CD8-positive, alpha-beta memory T cell (primary cell): Measurements from ENCODE around the gene CTIF. TPM values are rescaled to one million over a fixed set of nuclear protein-coding genes. Genes with fewer than 3 reads are reported as not detected.

Experiments
- CTCF ChIA-PET: fragments of 350-600 bp; sonication (Branson Sonifier 250); formaldehyde crosslinking; loops from one replicate; lab custom pipeline; 2021; ENCODE audit warnings: antibody characterized with exemption; lab: Charles Lee
- POLR2A ChIA-PET: fragments of 350-600 bp; sonication (Branson Sonifier 250); formaldehyde crosslinking; loops from one replicate; lab custom pipeline; 2021; ENCODE audit warnings: antibody characterized with exemption; lab: Charles Lee
- DNase-seq, 5 donors: peaks; one replicate each; pipeline versions ENCODE4 v3.0.0 to v3.0.0-alpha.2; 2020 to 2022; ENCODE audit warnings: mixed read lengths in 1 of 5
- H3K27ac ChIP-seq: one replicate; pipeline ENCODE4 v1.7.0; 2013; ENCODE audit warnings: low read depth, mild to moderate bottlenecking, low read length, moderate library complexity
- H3K27me3 ChIP-seq: 2 replicates; pipeline ENCODE4 v1.7.0; 2013; ENCODE audit warnings: low read length, mild to moderate bottlenecking; ENCODE audit not compliant: insufficient read depth, poor library complexity, severe bottlenecking
- H3K36me3 ChIP-seq: 2 replicates; pipeline ENCODE4 v1.7.0; 2013; ENCODE audit warnings: mild to moderate bottlenecking, low read length, moderate library complexity; ENCODE audit not compliant: insufficient read depth
- H3K4me1 ChIP-seq: 2 replicates; pipeline ENCODE4 v1.7.0; 2013; ENCODE audit warnings: mild to moderate bottlenecking, low read length, moderate library complexity; ENCODE audit not compliant: insufficient read depth
- H3K4me3 ChIP-seq: 2 replicates; pipeline ENCODE4 v1.7.0; 2013; ENCODE audit warnings: mild to moderate bottlenecking, low read length
- H3K9me3 ChIP-seq: 2 replicates; pipeline ENCODE4 v1.7.0; 2013; ENCODE audit warnings: mild to moderate bottlenecking, low read length
- H3K27ac Mint-ChIP-seq, 8 donors: one replicate each; pipeline ENCODE4 v1.8.0; 2020 to 2021; ENCODE audit warnings: mixed read lengths in 8 of 8, mild to moderate bottlenecking in 6 of 8, inconsistent platforms in 3 of 8, moderate library complexity in 3 of 8
- H3K27me3 Mint-ChIP-seq, 2 donors: one replicate each; pipeline ENCODE4 v1.8.0; 2020 to 2021; ENCODE audit warnings: mixed read lengths in 2 of 2, mild to moderate bottlenecking in 1 of 2, moderate library complexity in 1 of 2
- H3K36me3 Mint-ChIP-seq, 3 donors: one replicate each; pipeline ENCODE4 v1.8.0; 2020 to 2021; ENCODE audit warnings: mixed read lengths in 3 of 3, inconsistent platforms in 1 of 3, mild to moderate bottlenecking in 1 of 3
- H3K4me1 Mint-ChIP-seq, 3 donors: one replicate each; pipeline ENCODE4 v1.8.0; 2020 to 2021; ENCODE audit warnings: mixed read lengths in 3 of 3, inconsistent platforms in 1 of 3, mild to moderate bottlenecking in 1 of 3
- H3K4me3 Mint-ChIP-seq, 7 donors: one replicate each; pipeline ENCODE4 v1.8.0; 2020 to 2021; ENCODE audit warnings: mixed read lengths in 7 of 7, mild to moderate bottlenecking in 6 of 7, moderate library complexity in 4 of 7, inconsistent platforms in 2 of 7
- H3K9me3 Mint-ChIP-seq, 5 donors: one replicate each; pipeline ENCODE4 v1.8.0; 2020 to 2022; ENCODE audit warnings: mixed read lengths in 5 of 5, mild to moderate bottlenecking in 3 of 5, moderate library complexity in 2 of 5, inconsistent platforms in 1 of 5
- polyA plus RNA-seq: library from polyadenylated mRNA; unstranded; fragments of 300-500 nt; fragmentation: Illumina TruSeq; gene quantifications from one replicate; pipeline ENCODE4 v1.2.3, GENCODE V29; 2021
- total RNA-seq, 2 experiments: library from RNA; stranded (reverse); gene quantifications; one replicate each; pipeline ENCODE4 v1.2.3, GENCODE V29; 2021

Gene CTIF
- total and polyA plus RNA-seq, 3 experiments from 2014 or later, result 0.89 to 4.8 (median 4.2) TPM

DNA sequence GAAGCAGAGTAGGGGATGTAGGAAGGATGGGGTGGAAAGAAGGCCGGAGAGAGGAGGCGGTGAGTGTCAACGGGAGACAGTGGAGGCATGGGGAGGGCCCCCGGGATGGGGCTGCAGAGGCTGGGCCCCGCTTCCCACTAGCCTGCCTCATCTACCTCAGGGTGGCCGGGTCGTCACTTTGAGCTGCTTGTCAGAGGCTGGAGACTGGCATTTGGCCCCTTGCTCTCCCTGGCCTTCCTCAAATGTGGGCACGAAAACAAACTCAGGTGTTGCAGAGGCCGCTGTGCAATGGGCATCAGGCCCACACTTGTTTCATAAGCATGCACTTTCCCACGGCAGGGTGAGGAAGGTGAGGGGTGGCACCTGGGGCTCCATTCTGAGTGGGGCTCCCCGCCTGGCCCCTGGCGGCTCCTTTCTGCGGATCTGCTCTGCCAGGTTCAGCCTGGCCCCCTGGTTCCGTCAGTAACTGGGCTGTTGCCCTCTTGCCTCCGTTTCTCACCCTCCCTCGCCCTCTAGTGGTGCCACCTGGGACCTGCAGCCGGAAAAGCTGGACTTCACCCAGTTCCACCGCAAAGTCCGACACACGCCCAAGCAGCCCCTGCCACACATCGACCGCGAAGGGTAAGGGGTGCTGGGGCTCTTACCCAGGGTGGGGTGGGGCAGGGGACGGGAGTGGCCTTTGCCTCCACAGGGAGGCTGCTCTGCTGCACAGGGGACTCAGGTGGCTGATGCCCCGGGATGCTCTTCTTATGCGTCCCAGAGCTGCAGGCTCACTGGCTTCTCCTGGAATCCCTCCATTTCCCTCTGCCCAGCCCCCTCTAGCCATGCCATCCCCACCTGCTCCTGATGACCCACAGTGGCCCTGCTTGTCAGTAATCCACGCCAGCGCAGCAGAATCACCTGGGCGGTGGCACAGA lies 125.4 kb downstream of the CTIF start:
- no peak overlapping the region for H3K27ac Mint-ChIP-seq
- no peak overlapping the region for H3K4me3 Mint-ChIP-seq
- no peak overlapping the region for H3K27ac ChIP-seq
- H3K36me3 ChIP-seq, result no peaks in the 10 kb centered on the region
- peaks cover 6 to 15% of the 10 kb centered on the region in 2 donors for H3K27me3 Mint-ChIP-seq
- CTCF ChIA-PET, result interaction anchor here (0.7 kb wide), 1 partner anchor 189 kb away, joined by 3 read pairs; no protein-coding TSS in a partner anchor
- no peaks in the 10 kb centered on the region for H3K4me1 ChIP-seq
- no peaks in the 10 kb centered on the region for H3K9me3 ChIP-seq
- no peaks in the 10 kb centered on the region for H3K4me1 Mint-ChIP-seq
- H3K36me3 Mint-ChIP-seq, result peaks cover 0 to 11% (median 2%) of the 10 kb centered on the region in 3 donors
- no peak overlapping the region for H3K4me3 ChIP-seq
- peak in 4 of 5 donors; percentile 21 to 61 (median 32) for DNase-seq
- H3K27me3 ChIP-seq, result no peaks in the 10 kb centered on the region
- H3K9me3 Mint-ChIP-seq, result peaks cover 0 to 6% (median 3%) of the 10 kb centered on the region in 5 donors
- POLR2A ChIA-PET, result no interaction called here

DNA sequence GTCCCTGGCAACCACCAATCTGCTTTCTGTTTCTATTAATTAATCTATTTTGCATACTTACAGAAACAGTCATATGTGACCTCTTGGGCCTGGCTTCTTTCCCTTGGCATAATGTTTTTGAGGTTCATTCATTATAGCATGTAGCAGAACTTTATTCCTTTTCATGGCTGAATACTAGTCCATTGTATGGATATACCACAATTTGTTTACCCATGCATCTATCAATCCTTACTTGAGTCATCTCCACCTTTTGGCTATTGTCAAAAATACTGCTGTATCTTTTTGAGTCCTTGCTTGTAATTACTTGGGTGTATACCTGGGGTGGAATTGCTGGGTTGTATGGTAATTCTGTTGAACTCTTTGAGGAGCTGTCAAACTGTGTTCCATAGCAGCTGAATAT lies 126.8 kb downstream of the CTIF start:
- no peak overlapping the region for H3K4me3 ChIP-seq
- H3K4me1 ChIP-seq, result no peaks in the 10 kb centered on the region
- H3K4me1 Mint-ChIP-seq, result no peaks in the 10 kb centered on the region
- peaks cover 0 to 6% (median 3%) of the 10 kb centered on the region in 5 donors for H3K9me3 Mint-ChIP-seq
- no peak for DNase-seq
- no peaks in the 10 kb centered on the region for H3K27me3 ChIP-seq
- no peaks in the 10 kb centered on the region for H3K9me3 ChIP-seq
- H3K27ac ChIP-seq, result no peak overlapping the region
- CTCF ChIA-PET, result no interaction called here
- no peak overlapping the region for H3K27ac Mint-ChIP-seq
- POLR2A ChIA-PET, result no interaction called here
- no peak overlapping the region for H3K4me3 Mint-ChIP-seq
- H3K27me3 Mint-ChIP-seq, result peaks cover 6 to 15% of the 10 kb centered on the region in 2 donors
- no peaks in the 10 kb centered on the region for H3K36me3 ChIP-seq
- peaks cover 0 to 11% (median 2%) of the 10 kb centered on the region in 3 donors for H3K36me3 Mint-ChIP-seq

DNA sequence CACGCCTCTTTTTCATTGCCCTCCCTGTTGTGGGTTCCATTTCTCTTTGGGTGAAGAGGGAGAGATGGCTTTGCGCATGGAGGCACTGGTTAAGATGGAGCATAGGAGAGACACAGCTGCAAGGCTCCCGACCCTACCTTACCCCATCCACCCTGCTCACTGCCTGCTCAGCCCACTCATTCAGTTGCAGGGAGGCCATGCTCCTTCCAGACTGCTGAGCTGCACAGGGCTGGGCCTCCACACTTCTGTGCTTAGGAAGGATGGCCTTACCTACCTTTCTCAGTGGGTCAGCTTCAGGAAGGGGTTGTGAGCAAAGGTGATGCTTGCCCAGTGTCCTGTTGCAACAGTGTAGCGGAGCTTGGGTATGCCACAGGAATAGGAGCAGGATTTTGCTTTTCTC lies 127.8 kb downstream of the CTIF start:
- Mint-ChIP-seq H3K27ac (no peak overlapping the region), H3K4me3 (no peak overlapping the region), H3K9me3 (peaks cover 4 to 12% (median 7%) of the 10 kb centered on the region in 5 donors), H3K36me3 (peaks cover 4 to 21% (median 6%) of the 10 kb centered on the region in 3 donors), H3K27me3 (peaks cover 6 to 7% of the 10 kb centered on the region in 2 donors), H3K4me1 (no peaks in the 10 kb centered on the region)
- Histone ChIP-seq H3K27ac (no peak overlapping the region), H3K27me3 (no peaks in the 10 kb centered on the region), H3K4me3 (no peak overlapping the region), H3K4me1 (no peaks in the 10 kb centered on the region), H3K9me3 (no peaks in the 10 kb centered on the region), H3K36me3 (no peaks in the 10 kb centered on the region)
- no peak for DNase-seq
- POLR2A ChIA-PET, result no interaction called here
- CTCF ChIA-PET, result no interaction called here

DNA sequence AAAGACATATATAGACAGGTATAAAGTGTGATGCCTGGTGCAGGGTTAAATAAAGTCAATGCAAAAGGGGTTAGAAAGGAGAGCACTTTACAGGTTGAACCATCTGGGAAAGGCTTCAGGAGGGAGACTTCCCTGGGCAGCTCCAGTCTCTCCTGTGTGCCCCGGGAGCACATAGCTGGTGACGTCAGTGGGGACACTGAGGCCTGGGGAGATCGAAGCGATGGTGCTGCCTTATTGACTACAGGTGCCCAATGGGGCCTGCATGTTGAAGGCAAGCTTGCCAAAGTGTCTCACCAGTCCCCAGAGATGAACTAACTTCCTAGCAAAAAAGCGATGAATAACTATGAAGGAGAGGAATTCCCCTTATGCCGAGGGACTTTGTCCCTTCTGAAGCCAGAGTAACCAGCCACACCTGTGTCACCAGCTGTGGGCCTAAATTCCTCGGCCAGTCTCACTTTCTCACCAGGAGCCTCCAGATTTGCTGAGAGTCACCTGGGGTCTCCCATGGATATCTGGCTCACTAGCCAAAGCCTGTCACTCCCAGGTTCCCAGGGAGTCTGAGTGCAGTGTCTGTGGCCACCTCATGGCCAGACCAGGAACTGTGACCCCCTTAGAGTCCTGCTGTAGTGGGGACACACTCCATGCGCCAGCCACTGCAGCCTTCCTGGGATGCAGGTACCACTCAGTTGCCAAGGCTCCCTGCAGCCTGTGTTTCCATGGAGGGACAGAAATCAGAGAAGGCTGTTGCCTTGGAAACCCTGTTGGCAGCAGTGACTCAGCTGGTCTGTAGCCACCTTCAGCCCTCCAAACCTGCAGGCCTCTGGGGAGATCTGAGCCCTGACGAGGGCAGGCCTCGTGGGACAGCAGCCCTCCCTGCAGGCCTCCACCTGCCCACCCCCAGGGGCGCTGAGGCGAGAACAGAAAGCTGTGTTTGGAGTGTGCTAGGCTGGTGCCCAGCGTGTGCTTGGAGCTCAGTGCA lies 128.7 kb downstream of the CTIF start:
- Histone ChIP-seq H3K4me1 (no peaks in the 10 kb centered on the region), H3K4me3 (no peak overlapping the region), H3K27me3 (no peaks in the 10 kb centered on the region), H3K9me3 (no peaks in the 10 kb centered on the region), H3K36me3 (no peaks in the 10 kb centered on the region), H3K27ac (no peak overlapping the region)
- Mint-ChIP-seq H3K36me3 (peaks cover 5 to 23% (median 8%) of the 10 kb centered on the region in 3 donors), H3K9me3 (peaks cover 6 to 13% (median 9%) of the 10 kb centered on the region in 5 donors), H3K4me1 (no peaks in the 10 kb centered on the region), H3K4me3 (no peak overlapping the region), H3K27me3 (peaks cover 6 to 8% of the 10 kb centered on the region in 2 donors), H3K27ac (no peak overlapping the region)
- ChIA-PET POLR2A (no interaction called here), CTCF (no interaction called here)
- no peak for DNase-seq

DNA sequence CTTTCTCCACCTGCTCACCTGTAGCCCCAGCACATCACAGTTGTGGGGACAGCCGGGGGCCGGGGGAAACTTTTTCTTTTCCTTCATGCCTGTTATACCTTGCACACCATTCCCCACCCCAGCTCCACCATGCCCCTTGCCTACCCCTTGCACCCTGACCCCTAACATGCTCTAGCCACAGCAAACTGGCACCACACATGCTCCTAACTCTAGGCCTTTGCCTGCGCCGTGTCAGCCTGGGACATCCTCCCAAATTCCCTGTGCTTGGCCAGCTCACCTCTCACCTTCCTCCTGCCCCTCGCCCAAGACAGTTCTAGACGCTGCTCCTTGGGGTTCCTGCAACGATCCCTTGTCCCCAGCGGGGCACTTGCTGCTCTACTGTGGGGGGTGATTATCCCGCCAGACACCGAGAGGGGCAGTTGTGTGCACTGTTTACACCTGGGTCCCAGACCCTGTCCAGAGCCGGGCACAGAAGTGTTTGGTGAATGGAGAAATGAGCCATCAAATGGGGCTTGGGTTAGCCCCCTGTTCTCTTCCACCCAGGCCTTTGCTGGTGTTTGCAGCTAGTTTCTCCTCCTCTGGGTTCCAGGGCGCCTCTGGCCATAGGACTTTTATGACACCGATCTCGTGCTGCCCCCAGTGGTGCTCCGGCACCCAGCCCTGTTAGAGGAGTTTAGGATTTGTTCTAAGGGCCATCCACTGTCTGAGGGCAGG lies 129.8 kb downstream of the CTIF start:
- H3K4me3 Mint-ChIP-seq, result no peak overlapping the region
- peaks cover 5 to 23% (median 8%) of the 10 kb centered on the region in 3 donors for H3K36me3 Mint-ChIP-seq
- H3K27me3 ChIP-seq, result no peaks in the 10 kb centered on the region
- no peak for DNase-seq
- H3K27ac ChIP-seq, result no peak overlapping the region
- H3K4me3 ChIP-seq, result no peak overlapping the region
- H3K27me3 Mint-ChIP-seq, result peaks cover 0 to 5% of the 10 kb centered on the region in 2 donors
- H3K9me3 ChIP-seq, result no peaks in the 10 kb centered on the region
- H3K4me1 ChIP-seq, result no peaks in the 10 kb centered on the region
- H3K4me1 Mint-ChIP-seq, result no peaks in the 10 kb centered on the region
- POLR2A ChIA-PET, result no interaction called here
- no peaks in the 10 kb centered on the region for H3K36me3 ChIP-seq
- peaks cover 6 to 13% (median 9%) of the 10 kb centered on the region in 5 donors for H3K9me3 Mint-ChIP-seq
- no peak overlapping the region for H3K27ac Mint-ChIP-seq
- CTCF ChIA-PET, result no interaction called here

DNA sequence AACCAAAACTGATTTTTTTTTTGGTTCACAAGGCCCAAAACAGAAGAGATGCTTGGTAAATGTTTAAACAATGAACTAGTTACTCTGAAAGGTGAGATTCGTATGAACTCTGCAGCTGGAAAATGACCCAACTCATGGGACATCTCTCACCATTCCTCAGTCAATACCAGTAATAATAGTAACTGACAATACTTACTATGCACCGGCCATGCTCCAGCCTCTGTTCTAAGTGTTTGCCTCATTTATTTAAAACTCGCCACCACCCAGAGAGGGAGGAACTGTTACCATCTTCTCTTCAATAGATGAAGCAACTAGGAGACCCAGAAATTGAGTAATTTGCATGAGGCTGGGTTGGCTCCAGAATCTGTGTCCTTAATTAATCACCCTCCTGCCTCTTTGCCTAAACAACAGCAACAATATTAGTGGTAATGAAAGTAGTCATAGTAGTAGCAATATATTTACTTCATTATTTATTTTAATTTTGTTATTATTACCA lies 130.4 kb downstream of the CTIF start:
- no peak for DNase-seq
- Histone ChIP-seq H3K36me3 (no peaks in the 10 kb centered on the region), H3K9me3 (no peaks in the 10 kb centered on the region), H3K27me3 (no peaks in the 10 kb centered on the region), H3K27ac (no peak overlapping the region), H3K4me1 (no peaks in the 10 kb centered on the region), H3K4me3 (no peak overlapping the region)
- Mint-ChIP-seq H3K4me3 (no peak overlapping the region), H3K9me3 (peaks cover 6 to 13% (median 9%) of the 10 kb centered on the region in 5 donors), H3K4me1 (no peaks in the 10 kb centered on the region), H3K27ac (no peak overlapping the region), H3K36me3 (peaks cover 5 to 23% (median 8%) of the 10 kb centered on the region in 3 donors), H3K27me3 (peaks cover 0 to 5% of the 10 kb centered on the region in 2 donors)
- ChIA-PET POLR2A (no interaction called here), CTCF (no interaction called here)

DNA sequence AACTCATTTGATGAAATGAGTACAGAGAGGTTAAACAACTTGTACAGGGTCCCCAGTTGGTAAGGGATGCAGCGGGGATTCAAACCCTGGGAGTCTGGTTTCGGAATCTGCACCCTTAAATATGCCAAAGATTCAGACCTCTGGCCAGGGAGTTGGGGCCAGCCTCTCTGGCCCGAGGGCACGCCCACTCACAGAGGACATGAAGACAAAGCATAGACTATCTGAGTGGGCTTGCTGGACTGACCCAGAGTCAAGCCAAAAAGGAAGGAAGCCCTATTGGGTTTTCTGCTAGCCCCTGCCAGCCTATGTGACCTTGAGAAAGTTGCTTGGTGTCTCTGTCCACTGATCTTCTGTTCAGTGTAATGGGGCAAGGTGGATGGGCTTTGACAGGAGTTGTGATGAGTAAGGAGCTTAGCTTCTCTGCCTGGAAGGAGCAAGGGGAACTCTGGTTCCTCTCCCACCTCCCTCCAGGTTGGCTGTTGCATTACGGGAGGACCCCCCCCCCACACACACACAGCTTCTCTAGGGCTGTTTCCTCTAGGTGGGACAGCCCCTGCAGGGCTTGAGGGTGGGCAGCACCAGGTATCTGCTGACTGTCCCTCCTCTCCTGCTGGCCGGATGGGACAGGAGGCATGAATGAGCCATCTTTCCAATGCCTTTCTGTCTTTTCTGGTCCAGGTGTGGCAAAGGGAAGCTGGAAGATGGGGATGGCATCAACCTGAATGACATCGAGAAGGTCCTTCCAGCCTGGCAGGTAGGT lies 131.3 kb downstream of the CTIF start:
- no peaks in the 10 kb centered on the region for H3K9me3 ChIP-seq
- H3K27me3 ChIP-seq, result no peaks in the 10 kb centered on the region
- no peaks in the 10 kb centered on the region for H3K4me1 ChIP-seq
- no peaks in the 10 kb centered on the region for H3K4me1 Mint-ChIP-seq
- peaks cover 6 to 13% (median 9%) of the 10 kb centered on the region in 5 donors for H3K9me3 Mint-ChIP-seq
- H3K4me3 Mint-ChIP-seq, result no peak overlapping the region
- H3K27ac Mint-ChIP-seq, result peak overlapping the region in 1 of 8 donors; percentile 44
- CTCF ChIA-PET, result interaction anchor here (1.4 kb wide), 1 partner anchor 283 kb away, joined by 3 read pairs; no protein-coding TSS in a partner anchor
- peaks cover 5 to 23% (median 8%) of the 10 kb centered on the region in 3 donors for H3K36me3 Mint-ChIP-seq
- DNase-seq, result no peak
- no peak overlapping the region for H3K27ac ChIP-seq
- peaks cover 0 to 8% of the 10 kb centered on the region in 2 donors for H3K27me3 Mint-ChIP-seq
- H3K4me3 ChIP-seq, result no peak overlapping the region
- H3K36me3 ChIP-seq, result no peaks in the 10 kb centered on the region
- POLR2A ChIA-PET, result no interaction called here
